HFFc6 (cell line): ENCODE measurements around the gene CADPS2. TPM values are rescaled to one million over a fixed set of nuclear protein-coding genes. Genes with fewer than 3 reads are reported as not detected.

Experiments used
- DNase-seq: peaks from one replicate; pipeline ENCODE4 v3.0.0-alpha.2; 2018
- H3K27ac Mint-ChIP-seq: 2 replicates; pipeline ENCODE4 v1.8.0; 2020; ENCODE audit warnings: mild to moderate bottlenecking, mixed read lengths
- H3K27me3 Mint-ChIP-seq: 2 replicates; pipeline ENCODE4 v1.8.0; 2021; ENCODE audit warnings: mild to moderate bottlenecking, moderate library complexity, mixed read lengths; ENCODE audit not compliant: insufficient read depth
- H3K36me3 Mint-ChIP-seq: 2 replicates; pipeline ENCODE4 v1.8.0; 2021; ENCODE audit warnings: low read depth, mixed read lengths
- H3K4me1 Mint-ChIP-seq: 2 replicates; pipeline ENCODE4 v1.8.0; 2020; ENCODE audit warnings: low read depth, mixed read lengths
- H3K4me3 Mint-ChIP-seq: 2 replicates; pipeline ENCODE4 v1.8.0; 2020; ENCODE audit warnings: mild to moderate bottlenecking, moderate library complexity, mixed read lengths
- H3K9me3 Mint-ChIP-seq: 2 replicates; pipeline ENCODE4 v1.8.0; 2020; ENCODE audit warnings: mild to moderate bottlenecking, mixed read lengths
- CTCF ChIP-seq: fragments of 200-600 bp; sonication (generic); IDR thresholded peaks from 2 replicates; pipeline ENCODE4 v1.5.0; 2021; ENCODE audit warnings: antibody characterized with exemption, mild to moderate bottlenecking
- total RNA-seq, 6 experiments: library from RNA; stranded (reverse); fragmentation: NEBNext Ultra II Directional; extraction: Animal tissue kit (Norgen Biotek cat#: 25700); gene quantifications; 2 replicates in 1 of 6; 3 replicates in 5 of 6; pipeline ENCODE4 v1.2.3, GENCODE V29; 2021

CADPS2 gene
- total RNA-seq, 6 experiments from 2014 or later, result not detected

GRCh38 chr7:122717356-122718089, 168.7 kb downstream of the CADPS2 start:
- Mint-ChIP-seq H3K36me3 (no peaks in the 10 kb centered on the region), H3K27me3 (no peaks in the 10 kb centered on the region), H3K27ac (no peak overlapping the region), H3K4me3 (no peak overlapping the region), H3K4me1 (no peaks in the 10 kb centered on the region), H3K9me3 (peaks cover 18% of the 10 kb centered on the region)
- no peak for TF ChIP-seq CTCF
- DNase-seq, result no peak

GRCh38 chr7:122715183-122715582, 171.1 kb downstream of the CADPS2 start:
- no peak for TF ChIP-seq CTCF
- Mint-ChIP-seq H3K4me1 (no peaks in the 10 kb centered on the region), H3K9me3 (peaks cover 16% of the 10 kb centered on the region)

GRCh38 chr7:122710916-122711315, 175.3 kb downstream of the CADPS2 start:
- no peak overlapping the region for H3K4me3 Mint-ChIP-seq
- no peak for TF ChIP-seq CTCF
- H3K27me3 Mint-ChIP-seq, result no peaks in the 10 kb centered on the region
- no peaks in the 10 kb centered on the region for H3K36me3 Mint-ChIP-seq
- peaks cover 5% of the 10 kb centered on the region for H3K9me3 Mint-ChIP-seq
- H3K4me1 Mint-ChIP-seq, result no peaks in the 10 kb centered on the region
- H3K27ac Mint-ChIP-seq, result no peak overlapping the region
- no peak for DNase-seq

More at GRCh38 chr7:122715183-122715582, 171.1 kb downstream of the CADPS2 start:
- no peak overlapping the region for H3K4me3 Mint-ChIP-seq
- no peak for DNase-seq
- no peak overlapping the region for H3K27ac Mint-ChIP-seq
- no peaks in the 10 kb centered on the region for H3K27me3 Mint-ChIP-seq
- H3K36me3 Mint-ChIP-seq, result no peaks in the 10 kb centered on the region

- Mint-ChIP-seq H3K27ac (no peak overlapping the region), H3K27me3 (no peaks in the 10 kb centered on the region), H3K36me3 (no peaks in the 10 kb centered on the region), H3K4me1 (no peaks in the 10 kb centered on the region), H3K4me3 (no peak overlapping the region), H3K9me3 (peaks cover 5% of the 10 kb centered on the region)
- no peak for TF ChIP-seq CTCF
- no peak for DNase-seq
Observed at GRCh38 chr7:122709930-122710646, 176.2 kb downstream of the CADPS2 start.

GRCh38 chr7:122706836-122707235, 179.4 kb downstream of the CADPS2 start:
- no peak for DNase-seq
- Mint-ChIP-seq H3K4me3 (no peak overlapping the region), H3K36me3 (no peaks in the 10 kb centered on the region), H3K27ac (no peak overlapping the region), H3K4me1 (no peaks in the 10 kb centered on the region), H3K27me3 (no peaks in the 10 kb centered on the region), H3K9me3 (peaks cover 13% of the 10 kb centered on the region)
- no peak for TF ChIP-seq CTCF
